CD4-positive, alpha-beta T cell treated with Interleukin-15 for 4 hours (primary cell): ENCODE measurements around the gene ZFP69.
"Not testable (repeated sequence)": the region's sequence is repeated elsewhere in the genome, so short reads cannot be mapped to it uniquely, and the experiment has no call there.

Source experiments
- DNase-seq: peaks from one replicate; pipeline ENCODE4 v3.0.0-alpha.2; 2020; ENCODE audit warnings: low spot score

The ZFP69 gene

GRCh38 chr1:40476924-40477677, at the start of gene ZFP69:
Gene ZFP69 (plus strand): TSS chr1:40477290. CDS start chr1:40479362, 2,072 bp downstream.
- DNase-seq = peak; percentile 62

GRCh38 chr1:40431385-40431784, 45.7 kb upstream of the ZFP69 start:
- DNase-seq = no peak

- no peak for DNase-seq
Observed at GRCh38 chr1:40432644-40433390, 44.3 kb upstream of the ZFP69 start.

GRCh38 chr1:40435471-40435870, 41.6 kb upstream of the ZFP69 start:
- no peak for DNase-seq

- DNase-seq = no peak
Observed at GRCh38 chr1:40435876-40436275, 41.2 kb upstream of the ZFP69 start.

GRCh38 chr1:40438391-40439015, 38.6 kb upstream of the ZFP69 start:
- peak; percentile 44 for DNase-seq

GRCh38 chr1:40439247-40439646, 37.8 kb upstream of the ZFP69 start:
- no peak for DNase-seq

GRCh38 chr1:40449684-40450494, 27.2 kb upstream of the ZFP69 start, which contains the start of gene ZFP69B:
Gene ZFP69B (plus strand): TSS chr1:40450476. CDS start chr1:40450962, 486 bp downstream.
- peak; percentile 85 for DNase-seq

GRCh38 chr1:40450495-40451237, 26.4 kb upstream of the ZFP69 start:
- DNase-seq = peak; percentile 87

- DNase-seq = no peak
Observed at GRCh38 chr1:40451238-40451585, 25.9 kb upstream of the ZFP69 start.

GRCh38 chr1:40454873-40455272, 22.2 kb upstream of the ZFP69 start:
- DNase-seq = no peak

- no peak for DNase-seq
Observed at GRCh38 chr1:40462956-40463590, 14.0 kb upstream of the ZFP69 start.

- no peak for DNase-seq
Observed at GRCh38 chr1:40469327-40469726, 7.8 kb upstream of the ZFP69 start.

GRCh38 chr1:40475268-40475667, 1.8 kb upstream of the ZFP69 start:
- no peak for DNase-seq

GRCh38 chr1:40477678-40478053, 576 bp downstream of the ZFP69 start:
- no peak for DNase-seq

GRCh38 chr1:40478276-40478675, 1.2 kb downstream of the ZFP69 start:
- no peak for DNase-seq

GRCh38 chr1:40479156-40479555, 2.1 kb downstream of the ZFP69 start:
- DNase-seq = no peak

- no peak for DNase-seq
Observed at GRCh38 chr1:40495315-40495903, 18.3 kb downstream of the ZFP69 start.

- DNase-seq = not testable (repeated sequence)
Observed at GRCh38 chr1:40502651-40503050, 25.6 kb downstream of the ZFP69 start.

- DNase-seq = no peak
Observed at GRCh38 chr1:40507973-40508372, 30.9 kb downstream of the ZFP69 start.
